Brain pericyte (primary cell): Measurements from ENCODE around the gene TACC3.

ENCODE experiments used
- DNase-seq: peaks from one replicate; pipeline ENCODE4 v3.0.0-alpha.2; 2012; ENCODE audit warnings: low read depth, low spot score

Gene TACC3

DNA sequence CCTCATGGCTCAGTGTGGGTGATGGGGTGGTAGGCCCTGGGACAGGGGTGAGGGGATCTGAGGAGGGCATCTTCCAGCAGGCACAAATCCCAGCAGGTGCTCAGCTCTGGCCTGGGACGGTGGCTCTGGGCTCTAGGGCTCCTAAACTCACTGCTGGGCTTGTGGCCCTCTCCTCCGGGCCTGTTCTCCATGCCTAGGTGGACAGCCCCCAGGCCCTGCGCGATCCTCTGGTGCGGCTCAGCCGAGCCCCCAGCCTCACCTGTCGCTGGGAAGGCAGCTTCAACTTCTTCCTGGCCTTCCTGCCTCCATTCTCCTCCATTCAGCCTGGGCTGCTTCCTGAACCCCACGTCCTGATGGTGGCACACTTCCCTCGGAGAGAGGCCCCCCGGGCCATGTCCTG, 52.4 kb downstream of the TACC3 start:
- DNase-seq = no peak

DNA sequence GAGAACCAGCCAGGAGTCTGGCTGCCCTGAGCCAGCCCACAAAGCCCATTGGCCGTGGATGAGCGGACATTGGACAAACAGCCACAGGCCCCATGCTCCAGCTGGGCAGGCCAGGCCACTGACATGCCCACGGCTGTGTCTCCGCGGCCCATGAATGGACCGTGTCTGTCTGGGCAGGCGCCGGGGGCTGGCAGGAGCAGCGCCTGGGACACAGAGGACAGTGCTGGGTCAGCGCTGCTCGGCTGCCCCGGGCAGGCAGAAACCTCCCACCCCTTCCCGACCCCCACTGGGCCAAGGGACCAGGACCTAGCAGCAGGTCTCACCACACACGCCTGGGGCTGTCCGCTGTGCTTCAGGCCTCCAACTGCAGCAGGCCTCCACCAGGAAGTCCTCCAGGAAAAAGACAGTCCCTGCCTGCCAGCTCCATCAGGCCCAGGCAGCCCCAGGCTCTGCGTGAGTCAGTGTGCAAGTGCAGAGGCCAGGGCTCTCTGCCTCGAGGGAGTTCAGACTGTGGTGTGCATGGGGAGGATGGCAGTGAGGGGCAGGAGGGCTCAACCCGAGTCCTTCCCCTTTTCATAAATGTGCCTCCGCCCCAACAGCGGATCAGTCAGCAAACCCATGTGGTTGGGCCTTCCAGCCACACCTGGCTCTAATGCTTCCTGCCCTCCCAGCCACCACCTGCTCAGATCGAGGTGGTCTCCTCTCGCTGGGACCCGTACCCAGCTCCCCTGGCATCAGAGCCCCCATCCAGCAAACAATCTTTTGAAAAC, 54.6 kb downstream of the TACC3 start:
- no peak for DNase-seq

- no peak for DNase-seq
Measured at GRCh38 chr4:1776521-1777161, 55.3 kb downstream of the TACC3 start.

DNA sequence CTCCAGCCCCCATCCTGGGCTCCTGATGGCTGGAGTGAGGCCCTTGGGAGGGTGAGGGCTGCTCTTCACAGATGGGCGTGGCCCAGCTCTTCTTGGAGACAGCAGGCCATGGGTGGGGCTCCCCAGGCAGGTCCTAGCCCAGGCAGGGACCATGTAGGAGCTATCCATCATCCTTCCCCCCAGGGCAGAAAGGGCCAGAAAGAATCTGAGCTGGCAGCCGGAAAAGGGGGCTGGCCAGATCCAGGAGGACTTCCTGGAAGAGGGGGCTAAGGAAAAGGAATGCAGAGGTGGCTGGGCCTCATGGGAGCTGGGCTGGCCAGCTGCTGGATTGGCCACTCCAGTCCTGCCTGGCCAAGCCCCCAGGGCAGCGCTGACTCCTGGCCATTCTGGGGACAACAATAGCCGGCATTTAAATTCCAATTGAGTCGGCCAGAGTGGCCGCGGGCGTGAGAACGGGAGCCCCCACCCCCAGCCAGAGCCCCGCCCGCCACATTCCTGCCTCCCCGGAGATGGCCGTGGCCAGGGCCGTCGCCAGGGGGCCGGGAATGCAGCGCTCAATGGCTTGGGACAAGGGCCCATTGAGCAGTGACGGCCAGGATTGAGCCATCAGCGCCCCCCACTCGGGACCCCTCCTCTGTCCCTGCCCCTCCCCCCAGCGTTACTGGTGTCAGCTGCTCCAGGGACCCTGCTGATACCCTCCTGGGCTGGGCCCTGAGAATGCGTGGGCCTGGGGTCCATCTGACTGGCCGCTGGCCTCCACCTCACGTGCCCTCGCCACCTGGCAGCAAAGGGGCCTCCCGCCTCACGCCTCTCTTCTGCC, 56.7 kb downstream of the TACC3 start:
- no peak for DNase-seq

- DNase-seq = no peak
Measured at GRCh38 chr4:1778642-1779392, 57.5 kb downstream of the TACC3 start.

- no peak for DNase-seq
Measured at GRCh38 chr4:1779588-1780382, 58.5 kb downstream of the TACC3 start.

- no peak for DNase-seq
Measured at GRCh38 chr4:1780435-1780834, 59.1 kb downstream of the TACC3 start.

GRCh38 chr4:1783015-1783414, 61.7 kb downstream of the TACC3 start:
- DNase-seq = no peak

DNA sequence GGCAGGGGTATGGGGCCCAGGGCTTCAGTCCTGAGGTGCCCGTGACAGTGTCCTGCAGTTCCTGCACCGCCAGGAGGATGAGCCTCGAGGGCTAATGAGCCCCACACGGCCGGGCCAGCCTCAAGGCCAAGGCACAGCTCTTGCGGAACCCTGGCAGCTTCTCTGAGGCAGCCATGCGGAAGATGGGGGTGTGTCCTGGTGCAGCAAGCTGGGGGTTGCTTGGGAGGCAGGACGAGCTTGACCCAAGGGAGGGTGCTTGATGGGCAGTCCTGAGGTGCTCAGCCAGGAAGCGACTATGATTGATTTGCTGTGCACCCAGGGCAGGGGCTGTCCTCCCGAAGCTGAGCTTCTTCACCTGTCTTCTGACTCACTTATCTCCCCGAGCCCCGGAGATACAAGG, 62.6 kb downstream of the TACC3 start:
- no peak for DNase-seq

DNA sequence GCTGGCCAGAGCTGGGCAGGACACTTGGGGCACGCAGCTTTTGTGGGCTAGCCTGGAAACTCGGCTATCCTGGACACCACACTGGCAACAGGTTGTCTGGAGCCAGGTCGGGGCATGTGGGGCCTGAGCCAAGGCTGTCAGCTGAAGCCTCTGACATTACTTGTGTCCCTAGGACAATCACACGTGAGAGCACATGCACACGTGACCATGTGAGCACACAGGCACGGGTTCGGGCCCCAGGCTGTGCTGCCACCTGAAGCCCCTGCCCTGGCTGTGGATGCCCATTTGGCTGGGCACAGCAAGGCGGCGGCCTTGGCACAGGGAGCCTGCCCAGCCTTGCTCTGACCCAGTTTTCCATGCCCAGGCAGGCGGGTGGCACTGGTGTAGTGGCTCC, 63.1 kb downstream of the TACC3 start:
- no peak for DNase-seq

- DNase-seq = no peak
Measured at GRCh38 chr4:1784789-1785591, 63.7 kb downstream of the TACC3 start.

DNA sequence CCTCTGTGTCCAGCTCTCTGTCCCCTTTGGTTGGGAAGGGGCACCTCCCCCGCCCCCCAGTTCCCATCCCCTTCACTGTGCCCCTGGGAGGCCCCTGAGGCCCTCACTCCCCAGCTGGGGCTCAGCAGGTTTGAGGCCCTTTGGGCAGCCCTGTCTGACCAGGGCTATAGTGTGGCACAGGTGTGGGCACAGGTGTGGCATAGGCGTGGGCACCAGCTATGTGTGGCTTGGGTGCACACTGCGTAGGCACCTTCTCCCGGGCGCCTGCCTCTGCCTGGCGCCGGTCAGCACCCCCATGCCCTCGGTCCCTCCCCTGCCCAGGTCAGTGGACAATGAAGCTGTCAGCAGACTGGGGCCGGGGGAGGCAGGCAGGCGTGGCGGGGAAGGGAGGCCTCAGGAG, 64.3 kb downstream of the TACC3 start:
- no peak for DNase-seq

DNA sequence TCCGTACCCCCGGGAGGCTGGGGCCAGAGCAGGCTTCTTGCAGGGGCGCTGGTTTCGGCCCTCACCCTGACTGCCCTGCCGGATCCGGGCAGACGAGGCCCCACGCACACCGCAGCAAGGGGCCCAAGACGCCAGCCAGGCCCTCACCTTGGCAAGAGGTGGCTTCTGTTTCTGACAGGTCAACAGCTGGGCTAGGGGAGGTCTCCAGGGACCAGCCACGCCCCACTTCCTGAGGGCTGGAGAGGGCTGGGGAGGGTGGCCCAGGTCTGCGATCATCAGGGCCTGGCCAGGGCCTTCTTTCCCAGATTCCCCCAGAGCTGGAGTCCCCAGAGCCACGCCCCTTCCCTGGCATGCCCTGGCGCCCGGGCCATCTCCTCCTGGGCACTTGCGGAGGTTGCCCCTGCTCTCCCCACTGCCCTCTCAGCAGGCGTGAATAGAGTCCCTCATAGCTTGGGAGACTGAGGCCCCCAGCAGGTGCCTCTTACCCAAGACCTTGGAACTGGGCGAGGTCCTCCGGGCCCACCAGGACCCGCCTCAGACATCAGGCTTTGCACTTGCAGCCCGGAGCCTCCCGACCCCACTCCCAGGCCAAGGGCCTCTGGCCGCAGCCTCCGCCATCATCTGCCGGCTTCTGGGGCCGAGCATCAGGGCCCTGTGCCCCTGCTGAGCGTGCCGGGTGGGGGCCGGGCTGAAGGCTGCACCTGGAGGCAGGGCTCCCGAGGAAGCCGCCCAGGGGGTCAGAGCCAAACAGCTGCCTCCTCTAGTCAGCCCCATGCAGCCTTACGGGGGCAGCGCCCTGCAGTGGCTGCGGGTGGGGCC, 65.4 kb downstream of the TACC3 start:
- no peak for DNase-seq

GRCh38 chr4:1787411-1788077, 66.2 kb downstream of the TACC3 start:
- no peak for DNase-seq

GRCh38 chr4:1788254-1788973, 67.1 kb downstream of the TACC3 start:
- no peak for DNase-seq

DNA sequence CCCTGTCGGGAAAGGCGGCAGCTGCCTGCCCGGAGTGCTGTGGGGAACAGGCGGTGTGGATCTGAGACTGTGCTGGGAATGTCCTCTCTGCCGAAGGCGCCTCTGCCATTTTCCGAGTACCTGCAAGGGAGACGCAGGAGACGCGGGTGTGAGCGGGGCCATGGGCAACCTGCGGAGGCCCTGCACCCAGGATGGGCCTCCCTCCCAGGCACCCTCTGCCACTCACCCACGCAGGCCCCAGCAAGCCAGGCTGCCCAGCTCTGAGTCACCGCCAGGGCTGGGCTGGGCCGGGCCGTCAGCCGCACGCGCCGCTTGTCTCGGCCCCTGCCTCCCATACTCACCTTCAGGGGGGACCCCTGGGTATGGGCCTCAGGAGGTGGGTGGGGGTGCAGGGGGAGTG, 68.2 kb downstream of the TACC3 start:
- DNase-seq = no peak

DNA sequence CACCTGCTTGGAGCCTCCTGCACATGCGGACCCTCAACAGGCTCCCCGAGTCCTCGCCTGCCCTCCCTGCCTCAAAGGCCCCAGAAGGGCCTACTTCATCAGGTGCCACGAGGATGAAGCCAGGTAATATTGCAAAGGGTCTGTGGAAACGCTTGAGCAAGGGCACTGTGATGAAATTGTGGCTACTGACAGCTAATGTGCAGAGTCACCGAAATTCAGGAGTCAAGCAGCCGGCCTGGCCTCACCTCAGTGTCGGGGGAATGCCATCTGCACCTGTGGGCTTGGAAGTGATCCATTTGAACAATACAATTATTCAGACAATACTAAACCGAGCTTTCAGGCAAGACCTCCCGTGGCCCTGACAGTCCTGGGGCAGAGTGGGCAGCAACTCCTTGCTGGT, 68.7 kb downstream of the TACC3 start:
- DNase-seq = no peak

GRCh38 chr4:1792158-1792831, 71.0 kb downstream of the TACC3 start:
- no peak for DNase-seq
